Fibroblast of skin of right biceps (primary cell): ENCODE data around the gene MT1M.

Experiments
- DNase-seq: peaks from one replicate; pipeline ENCODE4 v3.0.0-alpha.2; 2013

MT1M gene

DNA sequence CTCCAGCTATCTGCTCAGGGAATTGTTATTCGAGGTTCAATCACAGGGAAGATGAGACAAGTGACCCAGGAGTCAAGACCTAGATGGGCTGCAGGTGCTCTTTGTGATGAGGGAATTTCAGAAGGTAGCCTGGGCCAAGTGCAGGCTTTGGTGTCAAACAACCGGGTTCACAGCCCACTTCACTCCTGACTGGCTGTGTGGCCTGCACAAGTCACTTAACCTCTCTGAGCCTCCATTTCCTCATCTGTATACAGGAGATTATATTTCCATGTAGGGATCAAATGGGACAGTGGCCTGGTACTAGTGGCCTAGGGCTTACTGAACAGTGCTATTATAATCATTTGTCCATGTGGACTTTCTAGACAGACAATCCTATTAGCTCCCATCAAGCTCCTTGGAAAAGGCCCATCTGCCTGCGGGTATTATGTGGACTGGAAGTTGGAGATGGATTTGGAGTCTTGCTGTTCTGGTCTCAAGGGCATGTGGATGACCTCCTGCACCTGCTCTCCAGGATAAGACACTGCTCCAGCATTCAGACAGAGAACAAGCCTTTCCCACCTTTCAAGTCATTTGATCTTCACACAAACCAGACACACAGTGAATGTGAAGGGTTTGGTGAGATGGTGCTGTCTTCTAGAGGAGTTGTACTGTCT lies 46.7 kb downstream of the MT1M start:
- no peak for DNase-seq

- no peak for DNase-seq
Measured at GRCh38 chr16:56679818-56680217, 47.4 kb downstream of the MT1M start.

- peak; percentile 93 for DNase-seq
Measured at GRCh38 chr16:56681939-56682702, 49.7 kb downstream of the MT1M start, which contains the start of gene MT1X. TSS of gene MT1X (plus strand) at chr16:56682470. CDS start at chr16:56682541, 71 bp downstream.

GRCh38 chr16:56682703-56683397 lies 50.4 kb downstream of the MT1M start:
- no peak for DNase-seq
